GM12872 (cell line): ENCODE measurements around the gene ULK4.

ENCODE experiments used
- TF ChIP-seq, protein P1 (sequence below): IDR thresholded peaks from 3 replicates; pipeline ENCODE4 v1.5.1; 2011; ENCODE audit warnings: low read depth, mild to moderate bottlenecking, low read length, moderate library complexity; ENCODE audit not compliant: insufficient read depth

Gene ULK4

DNA sequence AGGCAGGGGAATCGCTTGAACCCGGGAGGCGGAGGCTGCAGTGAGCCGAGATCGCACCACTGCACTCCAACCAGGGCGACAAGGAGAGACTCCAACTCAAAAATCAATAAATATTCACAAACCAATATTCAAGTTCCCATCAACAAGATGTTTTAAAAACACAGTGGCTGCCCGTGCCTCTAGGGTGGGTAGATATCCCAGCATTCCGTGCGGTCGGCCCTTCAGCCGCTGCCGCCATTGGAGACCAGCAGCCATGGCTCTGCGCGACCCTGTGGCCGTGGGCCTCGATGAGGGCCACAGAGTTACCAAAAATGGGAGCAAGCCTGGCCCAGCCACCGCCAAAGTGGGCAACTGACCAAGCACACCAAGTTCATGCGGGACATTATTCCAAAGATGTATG, 6.7 kb downstream of the ULK4 start:
- TF ChIP-seq, protein P1, sequence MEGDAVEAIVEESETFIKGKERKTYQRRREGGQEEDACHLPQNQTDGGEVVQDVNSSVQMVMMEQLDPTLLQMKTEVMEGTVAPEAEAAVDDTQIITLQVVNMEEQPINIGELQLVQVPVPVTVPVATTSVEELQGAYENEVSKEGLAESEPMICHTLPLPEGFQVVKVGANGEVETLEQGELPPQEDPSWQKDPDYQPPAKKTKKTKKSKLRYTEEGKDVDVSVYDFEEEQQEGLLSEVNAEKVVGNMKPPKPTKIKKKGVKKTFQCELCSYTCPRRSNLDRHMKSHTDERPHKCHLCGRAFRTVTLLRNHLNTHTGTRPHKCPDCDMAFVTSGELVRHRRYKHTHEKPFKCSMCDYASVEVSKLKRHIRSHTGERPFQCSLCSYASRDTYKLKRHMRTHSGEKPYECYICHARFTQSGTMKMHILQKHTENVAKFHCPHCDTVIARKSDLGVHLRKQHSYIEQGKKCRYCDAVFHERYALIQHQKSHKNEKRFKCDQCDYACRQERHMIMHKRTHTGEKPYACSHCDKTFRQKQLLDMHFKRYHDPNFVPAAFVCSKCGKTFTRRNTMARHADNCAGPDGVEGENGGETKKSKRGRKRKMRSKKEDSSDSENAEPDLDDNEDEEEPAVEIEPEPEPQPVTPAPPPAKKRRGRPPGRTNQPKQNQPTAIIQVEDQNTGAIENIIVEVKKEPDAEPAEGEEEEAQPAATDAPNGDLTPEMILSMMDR: no peak

DNA sequence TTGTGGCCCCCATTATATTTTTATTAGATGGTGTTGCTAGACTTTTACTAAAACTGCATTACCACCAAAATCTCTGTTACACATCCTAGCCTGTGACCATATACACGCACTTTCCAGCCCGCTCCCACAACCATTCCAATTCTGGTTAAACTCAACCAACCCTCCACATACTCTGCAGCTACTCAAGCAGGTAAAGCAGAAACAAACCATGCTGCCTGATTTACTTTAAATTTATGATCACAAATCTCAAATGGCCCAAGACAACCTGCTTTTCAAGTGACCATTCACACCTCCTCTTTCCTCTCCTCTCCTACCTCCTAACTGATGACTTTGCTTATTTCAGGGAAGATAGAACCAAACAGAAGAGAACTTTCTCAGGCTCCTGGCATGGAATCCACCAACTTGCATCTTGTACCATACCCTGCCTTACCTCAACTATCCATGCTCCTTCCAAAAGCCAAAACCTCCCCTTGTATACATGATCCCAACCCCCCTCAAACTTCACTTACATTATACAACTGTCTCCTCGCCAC, 18.5 kb downstream of the ULK4 start:
- TF ChIP-seq, protein P1: no peak

DNA sequence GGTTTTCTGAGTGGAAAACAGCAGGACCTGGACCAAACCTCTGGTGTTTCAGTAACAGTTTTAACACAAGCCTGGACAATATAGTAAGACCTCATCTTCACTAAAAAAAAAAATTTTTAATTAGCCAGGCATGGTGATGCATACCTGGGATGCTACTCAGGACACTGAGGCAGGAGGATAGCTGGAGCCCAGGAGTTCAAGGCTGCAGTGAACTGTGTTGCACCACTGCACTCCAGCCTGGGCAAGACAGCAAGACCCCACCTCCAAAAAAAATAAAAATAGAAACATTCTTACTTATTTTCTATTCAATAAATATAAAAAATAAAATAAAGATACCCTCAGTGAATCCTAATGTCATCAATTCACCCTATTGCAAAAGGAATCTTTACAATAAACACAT, 21.5 kb downstream of the ULK4 start:
- TF ChIP-seq, protein P1: no peak

DNA sequence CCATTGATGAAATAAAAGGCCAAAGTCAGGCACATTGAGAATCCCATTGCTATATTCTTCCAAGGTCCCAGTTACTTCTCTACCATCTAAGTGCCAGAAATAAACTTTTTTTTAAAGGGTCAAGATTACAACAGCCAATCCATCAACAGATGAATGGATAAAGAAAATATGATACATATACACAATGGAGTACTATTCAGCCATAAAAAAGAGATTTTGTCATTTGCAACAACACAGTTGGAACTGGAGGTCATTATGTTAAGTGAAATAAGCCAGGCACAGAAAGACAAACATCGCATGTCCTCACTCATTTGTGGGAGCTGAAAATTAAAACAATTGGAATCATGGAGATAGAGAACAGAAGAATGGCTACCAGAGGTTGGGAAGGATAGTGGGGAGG, 25.5 kb downstream of the ULK4 start:
- TF ChIP-seq, protein P1: no peak

DNA sequence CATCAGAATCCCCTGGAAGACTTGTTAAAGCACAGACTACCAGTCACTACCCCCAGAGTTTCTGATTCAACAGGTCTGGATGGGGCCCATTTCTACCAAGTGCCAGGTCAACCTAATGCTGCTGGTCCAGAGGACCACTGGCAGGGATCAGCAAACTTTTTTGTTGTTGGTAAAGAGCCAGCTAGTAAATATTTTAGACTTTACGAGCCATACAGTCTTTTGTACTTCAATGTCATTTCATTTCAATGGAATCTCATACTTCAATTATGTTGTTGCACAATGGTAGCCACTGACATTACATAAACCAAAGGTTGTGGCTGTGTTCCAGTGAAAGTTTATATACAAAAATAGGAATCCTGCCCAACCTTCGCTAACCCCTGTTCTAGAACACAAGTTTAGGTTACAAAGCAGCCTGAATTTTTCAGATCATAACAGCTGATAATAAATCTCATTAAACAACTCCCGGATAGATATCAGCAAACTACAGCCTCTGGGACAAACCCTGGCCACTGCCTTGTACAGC, 28.7 kb downstream of the ULK4 start:
- TF ChIP-seq, protein P1: no peak

DNA sequence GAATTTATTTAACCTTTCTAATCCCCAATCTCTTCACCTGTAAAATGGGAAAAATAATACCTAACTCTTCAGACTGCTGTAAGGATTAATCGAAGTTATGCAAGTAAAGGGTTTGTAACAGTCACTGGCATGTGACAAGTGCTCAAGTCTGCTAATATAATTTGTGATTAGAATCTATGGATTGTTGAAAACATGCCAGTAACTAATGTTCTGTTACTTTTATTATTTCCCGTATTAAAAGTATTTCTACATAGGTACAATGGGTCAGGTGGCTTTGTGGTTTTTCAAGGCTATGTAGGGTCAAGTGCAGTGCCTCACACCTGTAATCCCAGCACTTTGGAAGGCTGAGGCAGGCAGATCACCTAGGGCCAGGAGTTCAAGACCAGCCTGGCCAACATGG, 29.4 kb downstream of the ULK4 start:
- TF ChIP-seq, protein P1: no peak

DNA sequence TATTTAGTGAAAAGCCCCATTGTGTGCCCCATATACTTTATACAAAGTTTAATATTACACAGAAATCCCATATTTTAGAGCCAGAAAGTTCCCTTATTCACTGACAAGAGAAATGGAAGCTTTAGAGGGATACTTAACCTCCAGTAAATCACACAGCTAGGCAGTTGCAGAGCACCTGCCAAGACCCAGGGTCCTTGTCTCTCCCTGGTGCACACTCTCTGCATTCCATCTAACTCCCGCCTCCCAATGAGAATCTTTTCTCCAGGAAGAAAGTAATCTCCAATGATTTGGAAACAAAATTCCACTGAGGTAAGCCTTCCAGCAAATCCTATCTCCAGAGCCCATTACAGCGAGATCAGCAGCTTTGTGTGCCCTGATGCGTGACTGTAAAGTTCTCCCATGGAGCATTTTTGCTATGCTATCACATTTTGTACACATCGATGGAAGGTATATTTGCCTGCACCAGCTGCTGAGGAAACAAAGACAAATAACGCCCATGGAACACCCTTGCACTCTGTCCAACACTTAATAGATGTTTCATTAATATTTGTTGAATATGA, 41.4 kb downstream of the ULK4 start:
- TF ChIP-seq, protein P1: no peak
